Gastroesophageal sphincter (tissue), 4 donors: ENCODE measurements around the gene VAMP8. TPM values are rescaled to one million over a fixed set of nuclear protein-coding genes. Genes with fewer than 3 reads are reported as not detected.

Experiments used
- ATAC-seq: fragments of 150-250 bp; one replicate; pipeline ENCODE4 v1.9.1; 2016; ENCODE audit warnings: mild to moderate bottlenecking, moderate library complexity
- H3K27ac ChIP-seq, 4 donors: fragments of 200-600 bp; sonication (generic) in 3 of 4; 1 replicate in 3 of 4; 2 replicates in 1 of 4; pipeline ENCODE4 v1.5.1; 2016 to 2019
- H3K27me3 ChIP-seq: fragments of 200-600 bp; sonication (generic); one replicate; pipeline ENCODE4 v1.5.1; 2019
- H3K36me3 ChIP-seq, 2 donors: fragments of 200-600 bp; sonication (generic); one replicate each; pipeline ENCODE4 v1.5.1; 2019; ENCODE audit warnings: control low read depth in 1 of 2
- H3K4me1 ChIP-seq, 3 donors: fragments of 200-600 bp; sonication (generic); 1 replicate in 2 of 3; 2 replicates in 1 of 3; pipeline ENCODE4 v1.5.1; 2016 to 2019; ENCODE audit warnings: control low read depth in 2 of 3
- H3K4me3 ChIP-seq, 2 donors: fragments of 200-600 bp; sonication (generic); one replicate each; pipeline ENCODE4 v1.5.1; 2019; ENCODE audit warnings: mild to moderate bottlenecking in 1 of 2, moderate library complexity in 1 of 2
- H3K9me3 ChIP-seq, 3 donors: fragments of 200-600 bp; sonication (generic); one replicate each; pipeline ENCODE4 v1.5.1; 2017 to 2019; ENCODE audit warnings: control low read depth in 2 of 3
- EP300 ChIP-seq: sonication (generic); formaldehyde crosslinking; IDR thresholded peaks from one replicate; pipeline ENCODE4 v1.6.1; 2017; ENCODE audit warnings: antibody characterized with exemption, mild to moderate bottlenecking
- POLR2A ChIP-seq, 2 donors: fragments of 450-650 bp; IDR thresholded peaks; one replicate each; pipeline ENCODE4 v1.6.1; 2017; ENCODE audit warnings: antibody characterized with exemption in 2 of 2, mild to moderate bottlenecking in 2 of 2, moderate library complexity in 1 of 2
- POLR2AphosphoS5 ChIP-seq: sonication (generic); formaldehyde crosslinking; IDR thresholded peaks from one replicate; pipeline ENCODE4 v1.6.1; 2017; ENCODE audit warnings: antibody characterized with exemption
- WGBS, 2 donors: methylation state at CpG; one replicate each; pipeline ENCODE4 v1.1.5; 2018; ENCODE audit warnings: low coverage in 1 of 2; 5-methylcytosine and 5-hydroxymethylcytosine counted together
- total RNA-seq, 4 donors: library from RNA; depleted of rRNA; stranded (reverse); fragments of >200 nt; gene quantifications; one replicate each; pipeline ENCODE4 v1.1.0, GENCODE V29; 2016
- TF ChIP-seq, protein P1 (sequence below), 4 experiments: fragments of 200-600 bp in 2 of 4; fragments of 450-650 bp in 2 of 4; sonication (generic) in 1 of 4; IDR thresholded peaks; one replicate each; pipeline ENCODE4 v1.5.1; 2017 to 2019; ENCODE audit warnings: antibody characterized with exemption in 4 of 4, mild to moderate bottlenecking in 2 of 4, moderate library complexity in 2 of 4

The VAMP8 gene
- total RNA-seq = 10 to 100 TPM in 2 of 4 donors, 1 to 10 TPM in 1, not detected in 1; 4.9 to 30.5 (median 13.6) TPM

DNA sequence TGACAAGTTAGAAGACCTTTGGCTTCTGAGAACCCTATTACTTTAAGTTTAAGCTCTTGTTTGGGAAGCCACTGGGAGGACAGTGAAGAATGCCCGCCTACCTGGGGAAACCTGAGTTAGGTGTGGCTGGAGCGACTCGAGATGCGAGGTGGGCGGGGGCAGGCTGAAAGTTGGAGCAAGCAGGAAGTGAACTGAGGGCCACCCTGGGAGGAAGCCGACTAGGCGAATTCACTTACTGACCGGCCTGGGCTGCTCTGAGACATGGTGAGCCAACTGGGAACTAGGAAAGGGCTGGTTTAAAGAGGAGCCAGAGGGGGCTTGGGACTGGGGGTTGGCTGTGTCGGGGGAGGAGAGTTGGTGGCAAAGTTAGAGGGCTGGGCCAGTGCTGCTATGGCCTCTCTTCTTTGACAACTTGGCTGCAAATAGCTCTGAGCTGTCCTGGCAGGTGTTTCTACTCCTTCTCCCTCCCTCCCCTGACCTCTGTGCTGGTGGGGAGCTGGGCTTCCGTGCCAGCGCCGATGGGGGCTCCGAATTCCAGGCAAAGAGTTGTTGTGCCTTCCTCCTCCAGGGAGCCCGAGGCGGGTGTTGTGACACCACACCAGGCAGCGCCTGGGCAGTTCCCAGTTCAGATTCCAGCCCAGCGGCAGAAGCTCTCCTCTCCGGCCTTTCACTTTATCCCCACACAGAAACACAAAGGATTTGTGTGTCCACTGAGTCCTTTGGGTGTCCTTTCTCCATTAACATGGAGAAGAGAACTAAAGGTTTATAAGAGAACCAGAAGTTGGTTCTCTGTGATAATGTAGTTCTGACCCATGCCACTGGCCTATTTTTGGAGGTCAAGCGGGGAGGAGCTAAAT, at the start of gene VAMP8:
Gene VAMP8 (plus strand): TSS at position 201 of the 857 bp plus-strand sequence. CDS start 61 bp downstream, at position 262.
- Histone ChIP-seq H3K4me3 (peak within 1 kb of the TSS in 1 of 2 donors; percentile 38), H3K9me3 (no peaks in the 10 kb centered on the region), H3K27ac (peak within 1 kb of the TSS in 3 of 4 donors; percentile 63 to 73 (median 67)), H3K4me1 (peaks cover 0 to 44% (median 18%) of the 10 kb centered on the region in 3 donors), H3K36me3 (no peaks in the 10 kb centered on the region), H3K27me3 (no peaks in the 10 kb centered on the region)
- ATAC-seq = peak; percentile 53
- TF ChIP-seq, protein P1, sequence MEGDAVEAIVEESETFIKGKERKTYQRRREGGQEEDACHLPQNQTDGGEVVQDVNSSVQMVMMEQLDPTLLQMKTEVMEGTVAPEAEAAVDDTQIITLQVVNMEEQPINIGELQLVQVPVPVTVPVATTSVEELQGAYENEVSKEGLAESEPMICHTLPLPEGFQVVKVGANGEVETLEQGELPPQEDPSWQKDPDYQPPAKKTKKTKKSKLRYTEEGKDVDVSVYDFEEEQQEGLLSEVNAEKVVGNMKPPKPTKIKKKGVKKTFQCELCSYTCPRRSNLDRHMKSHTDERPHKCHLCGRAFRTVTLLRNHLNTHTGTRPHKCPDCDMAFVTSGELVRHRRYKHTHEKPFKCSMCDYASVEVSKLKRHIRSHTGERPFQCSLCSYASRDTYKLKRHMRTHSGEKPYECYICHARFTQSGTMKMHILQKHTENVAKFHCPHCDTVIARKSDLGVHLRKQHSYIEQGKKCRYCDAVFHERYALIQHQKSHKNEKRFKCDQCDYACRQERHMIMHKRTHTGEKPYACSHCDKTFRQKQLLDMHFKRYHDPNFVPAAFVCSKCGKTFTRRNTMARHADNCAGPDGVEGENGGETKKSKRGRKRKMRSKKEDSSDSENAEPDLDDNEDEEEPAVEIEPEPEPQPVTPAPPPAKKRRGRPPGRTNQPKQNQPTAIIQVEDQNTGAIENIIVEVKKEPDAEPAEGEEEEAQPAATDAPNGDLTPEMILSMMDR (IDR thresholded peaks at IDR 0.05) = no peak
- TF ChIP-seq POLR2AphosphoS5 = no peak
- no peak for TF ChIP-seq EP300
- no peak for TF ChIP-seq POLR2A (IDR thresholded peaks at IDR 0.05)
- 46 to 59% methylated on average over 7 to 9 of the region's 19 CpGs for WGBS, 2 donors

DNA sequence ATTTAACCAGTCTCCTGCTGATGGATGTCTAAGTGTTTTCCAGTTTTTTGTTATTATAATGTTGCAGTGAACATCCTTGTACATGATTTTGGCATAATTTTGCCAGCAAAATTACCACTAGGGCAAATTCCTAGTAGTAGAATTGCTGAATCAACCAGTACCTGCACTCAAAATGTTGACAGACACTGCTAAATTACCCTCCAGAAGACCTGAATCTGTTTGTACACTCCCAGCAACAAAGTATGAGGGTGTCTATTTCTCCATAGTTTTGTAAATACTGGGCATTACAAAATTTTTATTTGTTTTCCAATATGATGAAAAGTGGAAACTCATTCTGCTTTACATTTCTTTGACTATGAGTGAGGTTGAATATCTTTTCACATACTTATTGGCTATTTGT, 49.6 kb upstream of the VAMP8 start:
- ATAC-seq = no peak

DNA sequence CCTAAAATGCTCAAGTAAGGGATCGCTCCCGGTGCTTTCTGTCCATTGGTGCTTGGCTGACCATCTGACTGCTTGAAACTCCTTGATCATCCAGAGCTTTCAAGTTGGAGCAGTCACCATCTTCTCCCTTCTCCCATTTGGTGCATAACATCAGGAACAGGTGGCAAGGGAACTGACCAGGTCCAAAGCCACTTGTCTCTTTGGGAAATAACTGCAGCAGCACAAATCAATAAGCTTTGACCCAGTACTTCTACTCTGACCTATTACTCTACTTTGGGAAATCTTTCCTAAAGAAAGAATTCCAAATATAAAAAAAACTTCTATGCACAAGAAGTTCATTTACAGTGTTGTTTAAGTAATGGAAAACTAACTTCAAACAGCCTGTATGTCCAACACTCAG, 49.0 kb upstream of the VAMP8 start:
- Histone ChIP-seq H3K9me3 (no peaks in the 10 kb centered on the region), H3K36me3 (no peaks in the 10 kb centered on the region), H3K4me3 (no peak overlapping the region), H3K27ac (no peak overlapping the region), H3K4me1 (peaks cover 2 to 21% (median 15%) of the 10 kb centered on the region in 3 donors), H3K27me3 (no peaks in the 10 kb centered on the region)
- ATAC-seq = no peak
- TF ChIP-seq POLR2AphosphoS5 (no peak), EP300 (no peak), POLR2A (IDR thresholded peaks at IDR 0.05) (no peak)
- TF ChIP-seq, protein P1 (IDR thresholded peaks at IDR 0.05) = no peak
- WGBS, 2 donors = 90 to 100% methylated on average over 2 of the region's 2 CpGs

More for the DNA sequence above, 49.6 kb upstream of the VAMP8 start:
- Histone ChIP-seq H3K36me3 (no peaks in the 10 kb centered on the region), H3K27me3 (no peaks in the 10 kb centered on the region), H3K9me3 (no peaks in the 10 kb centered on the region), H3K4me1 (peaks cover 2 to 24% (median 15%) of the 10 kb centered on the region in 3 donors), H3K4me3 (no peak overlapping the region), H3K27ac (no peak overlapping the region)
- TF ChIP-seq EP300 (no peak), POLR2A (IDR thresholded peaks at IDR 0.05) (no peak), POLR2AphosphoS5 (no peak)
- TF ChIP-seq, protein P1 (IDR thresholded peaks at IDR 0.05) = no peak

DNA sequence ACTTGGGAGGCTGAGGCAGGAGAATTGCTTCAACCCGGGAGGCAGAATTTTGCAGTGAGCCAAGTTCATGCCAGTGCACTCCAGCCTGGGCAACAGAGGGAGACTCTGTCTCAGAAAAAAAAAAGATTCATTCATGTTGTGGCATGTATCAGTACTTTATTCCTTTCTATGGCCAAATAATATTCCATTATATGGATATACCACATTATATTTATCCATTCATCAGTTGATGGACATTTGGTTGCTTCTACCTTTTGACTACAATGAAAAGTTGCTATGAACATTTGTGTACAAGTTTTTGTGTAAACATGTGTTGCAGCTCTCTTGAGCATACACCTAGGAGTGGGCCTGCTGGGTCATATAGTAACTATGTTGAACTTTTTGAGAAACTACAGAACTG, 47.6 kb upstream of the VAMP8 start:
- peaks cover 0 to 7% (median 2%) of the 10 kb centered on the region in 3 donors for H3K4me1 ChIP-seq
- WGBS, 2 donors = 90% methylated on average over 1 of the region's 1 CpG; no CpG with 5 or more reads in 1 of the 2 donors
- no peak overlapping the region for H3K4me3 ChIP-seq
- no peak overlapping the region for H3K27ac ChIP-seq
- TF ChIP-seq POLR2A (IDR thresholded peaks at IDR 0.05) (no peak), POLR2AphosphoS5 (no peak)
- TF ChIP-seq, protein P1 (IDR thresholded peaks at IDR 0.05) = no peak
- no peaks in the 10 kb centered on the region for H3K27me3 ChIP-seq
- no peak for ATAC-seq
- H3K36me3 ChIP-seq = no peaks in the 10 kb centered on the region
- H3K9me3 ChIP-seq = no peaks in the 10 kb centered on the region

DNA sequence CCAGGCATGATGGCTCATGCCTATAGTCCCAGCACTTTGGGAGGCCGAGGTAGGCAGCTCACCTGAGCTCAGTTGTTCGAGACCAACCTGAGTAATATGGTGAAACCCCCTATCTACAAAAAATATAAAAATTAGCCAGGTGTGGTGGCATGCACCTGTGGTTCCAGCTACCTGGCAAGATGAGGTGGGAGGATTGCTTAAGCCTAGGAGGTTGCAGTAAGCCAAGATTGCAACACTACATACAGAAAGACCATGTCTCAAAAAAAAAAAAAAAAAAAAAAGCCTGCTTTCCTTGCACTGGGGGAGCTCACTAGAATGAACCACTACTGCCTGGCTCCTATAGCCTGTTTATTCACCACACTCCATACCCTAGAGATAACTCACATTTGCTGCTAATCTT, 45.8 kb upstream of the VAMP8 start:
- Histone ChIP-seq H3K36me3 (no peaks in the 10 kb centered on the region), H3K27ac (no peak overlapping the region), H3K4me1 (peaks cover 0 to 7% (median 0%) of the 10 kb centered on the region in 3 donors), H3K27me3 (no peaks in the 10 kb centered on the region), H3K9me3 (no peaks in the 10 kb centered on the region), H3K4me3 (no peak overlapping the region)
- no peak for TF ChIP-seq POLR2A (IDR thresholded peaks at IDR 0.05)
- TF ChIP-seq, protein P1 (IDR thresholded peaks at IDR 0.05) = no peak
- TF ChIP-seq POLR2AphosphoS5 = no peak
- TF ChIP-seq EP300 = no peak
- no peak for ATAC-seq
- WGBS, 2 donors = 50% methylated on average over 2 of the region's 2 CpGs; no CpG with 5 or more reads in 1 of the 2 donors
